Activated T-helper 2 cell treated with anti-CD3 and anti-CD28 coated beads, Interferon-gamma antibody, Interleukin-2, Interleukin-4, amounts not matched to agents 10 μg/mL and 5 μg/mL and 100 μg/mL, durations not matched to agents 14 hours and 24 hours and 36 hours (primary cell): ENCODE measurements around the gene MAP2K6. TPM values are rescaled to one million over a fixed set of nuclear protein-coding genes. Genes with fewer than 3 reads are reported as not detected.

Source experiments
- DNase-seq: peaks from one replicate; pipeline ENCODE4 v3.0.0; 2021; ENCODE audit warnings: low spot score
- H3K27ac Mint-ChIP-seq: one replicate; pipeline ENCODE4 v1.8.0; 2021; ENCODE audit warnings: mixed read lengths
- H3K27me3 Mint-ChIP-seq: one replicate; pipeline ENCODE4 v1.8.0; 2021; ENCODE audit warnings: low read depth, mixed read lengths
- H3K36me3 Mint-ChIP-seq: one replicate; pipeline ENCODE4 v1.8.0; 2021; ENCODE audit warnings: low read depth, mixed read lengths
- H3K4me1 Mint-ChIP-seq: one replicate; pipeline ENCODE4 v1.8.0; 2021; ENCODE audit warnings: low read depth, mixed read lengths
- H3K4me3 Mint-ChIP-seq: one replicate; pipeline ENCODE4 v1.8.0; 2021; ENCODE audit warnings: low read depth, mild to moderate bottlenecking, moderate library complexity, mixed read lengths
- H3K9me3 Mint-ChIP-seq: one replicate; pipeline ENCODE4 v1.8.0; 2021; ENCODE audit warnings: mixed read lengths
- intact Hi-C: fragments of 100-400 bp; cut with micrococcal nuclease; formaldehyde crosslinking; loops from one replicate; pipeline ENCODE4 v1.15.1; 2023
- total RNA-seq: library from RNA; stranded (reverse); gene quantifications from 2 replicates; pipeline ENCODE4 v1.2.3, GENCODE V29; 2022

The MAP2K6 gene
- 3.1 and 3.6 TPM in 2 replicates for total RNA-seq

- no peak within 1 kb of the TSS for H3K27ac Mint-ChIP-seq
Measured at GRCh38 chr17:69414408-69415274, at the start of gene MAP2K6. Gene MAP2K6 (plus strand): TSS chr17:69414697. CDS start chr17:69414985, 288 bp downstream.

GRCh38 chr17:69367298-69367697, 47.2 kb upstream of the MAP2K6 start:
- no peaks in the 10 kb centered on the region for H3K36me3 Mint-ChIP-seq
- peaks cover 7% of the 10 kb centered on the region for H3K4me1 Mint-ChIP-seq
- H3K27me3 Mint-ChIP-seq = peaks cover 4% of the 10 kb centered on the region
- H3K4me3 Mint-ChIP-seq = no peak overlapping the region
- no peak overlapping the region for H3K27ac Mint-ChIP-seq
- no peaks in the 10 kb centered on the region for H3K9me3 Mint-ChIP-seq
- intact Hi-C loops = no loop called here
- DNase-seq = no peak

More at GRCh38 chr17:69414408-69415274, at the start of gene MAP2K6:
- no peaks in the 10 kb centered on the region for H3K36me3 Mint-ChIP-seq
- no peak within 1 kb of the TSS for H3K4me3 Mint-ChIP-seq
- intact Hi-C loops = loop anchor here (1.0 kb wide), 1 partner anchor 87 kb away; the partner anchor contains the start of gene ABCA5
- peak; percentile 71 for DNase-seq
- no peaks in the 10 kb centered on the region for H3K27me3 Mint-ChIP-seq
- no peaks in the 10 kb centered on the region for H3K9me3 Mint-ChIP-seq
- H3K4me1 Mint-ChIP-seq = peaks cover 8% of the 10 kb centered on the region

- intact Hi-C loops = no loop called here
- H3K36me3 Mint-ChIP-seq = no peaks in the 10 kb centered on the region
Measured at GRCh38 chr17:69373069-69373468, 41.4 kb upstream of the MAP2K6 start.

GRCh38 chr17:69375229-69375628, 39.3 kb upstream of the MAP2K6 start:
- Mint-ChIP-seq H3K4me1 (no peaks in the 10 kb centered on the region), H3K27ac (no peak overlapping the region), H3K36me3 (no peaks in the 10 kb centered on the region), H3K9me3 (no peaks in the 10 kb centered on the region), H3K4me3 (no peak overlapping the region), H3K27me3 (no peaks in the 10 kb centered on the region)
- intact Hi-C loops = no loop called here
- DNase-seq = no peak

More at GRCh38 chr17:69373069-69373468, 41.4 kb upstream of the MAP2K6 start:
- H3K27me3 Mint-ChIP-seq = peaks cover 4% of the 10 kb centered on the region
- H3K27ac Mint-ChIP-seq = no peak overlapping the region
- H3K4me3 Mint-ChIP-seq = no peak overlapping the region
- no peak for DNase-seq
- no peaks in the 10 kb centered on the region for H3K9me3 Mint-ChIP-seq
- H3K4me1 Mint-ChIP-seq = no peaks in the 10 kb centered on the region

GRCh38 chr17:69388822-69389442, 25.6 kb upstream of the MAP2K6 start:
- H3K36me3 Mint-ChIP-seq = no peaks in the 10 kb centered on the region
- DNase-seq = no peak
- H3K27ac Mint-ChIP-seq = no peak overlapping the region
- intact Hi-C loops = no loop called here
- no peaks in the 10 kb centered on the region for H3K9me3 Mint-ChIP-seq
- no peaks in the 10 kb centered on the region for H3K4me1 Mint-ChIP-seq
- no peak overlapping the region for H3K4me3 Mint-ChIP-seq
- peaks cover 5% of the 10 kb centered on the region for H3K27me3 Mint-ChIP-seq

- H3K27me3 Mint-ChIP-seq = peaks cover 5% of the 10 kb centered on the region
- no peaks in the 10 kb centered on the region for H3K36me3 Mint-ChIP-seq
- DNase-seq = no peak
- H3K9me3 Mint-ChIP-seq = no peaks in the 10 kb centered on the region
- H3K4me3 Mint-ChIP-seq = no peak overlapping the region
- no peak overlapping the region for H3K27ac Mint-ChIP-seq
- no peaks in the 10 kb centered on the region for H3K4me1 Mint-ChIP-seq
- intact Hi-C loops = loop anchor here (10.0 kb wide), 1 partner anchor 56 kb away; no protein-coding TSS in a partner anchor
Measured at GRCh38 chr17:69390795-69391501, 23.5 kb upstream of the MAP2K6 start.

GRCh38 chr17:69401251-69401650, 13.2 kb upstream of the MAP2K6 start:
- Mint-ChIP-seq H3K4me3 (no peak overlapping the region), H3K36me3 (no peaks in the 10 kb centered on the region), H3K4me1 (peaks cover 4% of the 10 kb centered on the region), H3K27ac (no peak overlapping the region), H3K9me3 (no peaks in the 10 kb centered on the region), H3K27me3 (peaks cover 6% of the 10 kb centered on the region)
- no peak for DNase-seq
- intact Hi-C loops = no loop called here

- intact Hi-C loops = no loop called here
- H3K27me3 Mint-ChIP-seq = peaks cover 4% of the 10 kb centered on the region
- no peak overlapping the region for H3K27ac Mint-ChIP-seq
- H3K36me3 Mint-ChIP-seq = no peaks in the 10 kb centered on the region
- peaks cover 4% of the 10 kb centered on the region for H3K4me1 Mint-ChIP-seq
- DNase-seq = no peak
- H3K4me3 Mint-ChIP-seq = no peak overlapping the region
- H3K9me3 Mint-ChIP-seq = no peaks in the 10 kb centered on the region
Measured at GRCh38 chr17:69402052-69402451, 12.4 kb upstream of the MAP2K6 start.

- Mint-ChIP-seq H3K27me3 (peaks cover 4% of the 10 kb centered on the region), H3K4me3 (no peak overlapping the region), H3K9me3 (no peaks in the 10 kb centered on the region), H3K4me1 (peaks cover 4% of the 10 kb centered on the region), H3K36me3 (no peaks in the 10 kb centered on the region), H3K27ac (no peak overlapping the region)
- DNase-seq = no peak
- intact Hi-C loops = no loop called here
Measured at GRCh38 chr17:69404399-69404798, 10.1 kb upstream of the MAP2K6 start.

- no peaks in the 10 kb centered on the region for H3K9me3 Mint-ChIP-seq
- H3K4me1 Mint-ChIP-seq = peaks cover 4% of the 10 kb centered on the region
- no peaks in the 10 kb centered on the region for H3K36me3 Mint-ChIP-seq
Measured at GRCh38 chr17:69405096-69405495, 9.4 kb upstream of the MAP2K6 start.

GRCh38 chr17:69406941-69407340, 7.6 kb upstream of the MAP2K6 start:
- H3K4me1 Mint-ChIP-seq = no peaks in the 10 kb centered on the region
- no peaks in the 10 kb centered on the region for H3K9me3 Mint-ChIP-seq
- H3K27me3 Mint-ChIP-seq = peaks cover 4% of the 10 kb centered on the region
- no peaks in the 10 kb centered on the region for H3K36me3 Mint-ChIP-seq
- no peak for DNase-seq
- intact Hi-C loops = no loop called here
- no peak overlapping the region for H3K27ac Mint-ChIP-seq
- H3K4me3 Mint-ChIP-seq = no peak overlapping the region

More at GRCh38 chr17:69405096-69405495, 9.4 kb upstream of the MAP2K6 start:
- intact Hi-C loops = no loop called here
- peaks cover 4% of the 10 kb centered on the region for H3K27me3 Mint-ChIP-seq
- DNase-seq = no peak
- no peak overlapping the region for H3K27ac Mint-ChIP-seq
- no peak overlapping the region for H3K4me3 Mint-ChIP-seq

- no peak for DNase-seq
- Mint-ChIP-seq H3K27me3 (peaks cover 4% of the 10 kb centered on the region), H3K36me3 (no peaks in the 10 kb centered on the region), H3K4me1 (peaks cover 2% of the 10 kb centered on the region), H3K4me3 (no peak overlapping the region), H3K27ac (no peak overlapping the region), H3K9me3 (no peaks in the 10 kb centered on the region)
- intact Hi-C loops = no loop called here
Measured at GRCh38 chr17:69407759-69408158, 6.7 kb upstream of the MAP2K6 start.
